CD4-positive, alpha-beta memory T cell (primary cell): ENCODE data around the gene PNKP. TPM values are rescaled to one million over a fixed set of nuclear protein-coding genes. Genes with fewer than 3 reads are reported as not detected.

Experiments
- CTCF ChIA-PET: fragments of 350-600 bp; sonication (Branson Sonifier 250); formaldehyde crosslinking; loops from one replicate; lab custom pipeline; 2021; ENCODE audit warnings: inconsistent platforms; ENCODE audit not compliant: partially characterized antibody; lab: Charles Lee
- POLR2A ChIA-PET: fragments of 350-600 bp; sonication (Branson Sonifier 250); formaldehyde crosslinking; loops from one replicate; lab custom pipeline; 2021; ENCODE audit not compliant: partially characterized antibody; lab: Charles Lee
- DNase-seq, 5 donors: peaks; one replicate each; pipeline versions ENCODE4 v3.0.0 to v3.0.0-alpha.2; 2020 to 2022; ENCODE audit warnings: mixed read lengths in 1 of 5
- H3K27ac ChIP-seq: one replicate; pipeline ENCODE4 v1.7.0; 2013; ENCODE audit warnings: low read depth, low read length
- H3K27me3 ChIP-seq: 2 replicates; pipeline ENCODE4 v1.7.0; 2013; ENCODE audit warnings: mild to moderate bottlenecking, low read length, moderate library complexity; ENCODE audit not compliant: insufficient read depth
- H3K36me3 ChIP-seq: 2 replicates; pipeline ENCODE4 v1.7.0; 2013; ENCODE audit warnings: mild to moderate bottlenecking, low read length, moderate library complexity; ENCODE audit not compliant: insufficient read depth
- H3K4me1 ChIP-seq: 2 replicates; pipeline ENCODE4 v1.7.0; 2013; ENCODE audit warnings: mild to moderate bottlenecking, low read length, moderate library complexity; ENCODE audit not compliant: insufficient read depth
- H3K4me3 ChIP-seq, 2 donors: one replicate each; pipeline ENCODE4 v1.7.0; 2013; ENCODE audit warnings: low read length in 2 of 2, mild to moderate bottlenecking in 1 of 2
- H3K9me3 ChIP-seq, 2 donors: one replicate each; pipeline ENCODE4 v1.7.0; 2013; ENCODE audit warnings: low read length in 2 of 2, control low read depth in 1 of 2; ENCODE audit not compliant: control insufficient read depth in 1 of 2
- H3K27ac Mint-ChIP-seq, 7 donors: one replicate each; pipeline ENCODE4 v1.8.0; 2020 to 2021; ENCODE audit warnings: mixed read lengths in 7 of 7, mild to moderate bottlenecking in 6 of 7, inconsistent platforms in 3 of 7, moderate library complexity in 3 of 7
- H3K27me3 Mint-ChIP-seq, 2 donors: one replicate each; pipeline ENCODE4 v1.8.0; 2020 to 2021; ENCODE audit warnings: mixed read lengths in 2 of 2
- H3K36me3 Mint-ChIP-seq, 2 donors: one replicate each; pipeline ENCODE4 v1.8.0; 2020 to 2021; ENCODE audit warnings: mixed read lengths in 2 of 2, inconsistent platforms in 1 of 2, mild to moderate bottlenecking in 1 of 2
- H3K4me1 Mint-ChIP-seq, 4 donors: one replicate each; pipeline ENCODE4 v1.8.0; 2020 to 2021; ENCODE audit warnings: mixed read lengths in 4 of 4, mild to moderate bottlenecking in 1 of 4
- H3K4me3 Mint-ChIP-seq, 8 donors: one replicate each; pipeline ENCODE4 v1.8.0; 2020 to 2021; ENCODE audit warnings: mixed read lengths in 8 of 8, mild to moderate bottlenecking in 7 of 8, moderate library complexity in 6 of 8, inconsistent platforms in 3 of 8
- H3K9me3 Mint-ChIP-seq, 8 donors: one replicate each; pipeline ENCODE4 v1.8.0; 2020 to 2021; ENCODE audit warnings: mixed read lengths in 8 of 8, mild to moderate bottlenecking in 5 of 8, inconsistent platforms in 3 of 8, moderate library complexity in 1 of 8
- intact Hi-C: fragments of 100-400 bp; cut with micrococcal nuclease; formaldehyde crosslinking; loops from one replicate; pipeline ENCODE4 v1.15.1; 2023
- polyA plus RNA-seq, 2 donors: library from polyadenylated mRNA; unstranded; fragments of 300-500 nt; fragmentation: Illumina TruSeq; gene quantifications; one replicate each; pipeline ENCODE4 v1.2.3, GENCODE V29; 2021
- total RNA-seq, 2 experiments: library from RNA; stranded (reverse); gene quantifications; one replicate each; pipeline ENCODE4 v1.2.3, GENCODE V29; 2021

Gene PNKP
- total and polyA plus RNA-seq, 4 experiments from 2014 or later: 28.9 to 192 (median 103) TPM

DNA sequence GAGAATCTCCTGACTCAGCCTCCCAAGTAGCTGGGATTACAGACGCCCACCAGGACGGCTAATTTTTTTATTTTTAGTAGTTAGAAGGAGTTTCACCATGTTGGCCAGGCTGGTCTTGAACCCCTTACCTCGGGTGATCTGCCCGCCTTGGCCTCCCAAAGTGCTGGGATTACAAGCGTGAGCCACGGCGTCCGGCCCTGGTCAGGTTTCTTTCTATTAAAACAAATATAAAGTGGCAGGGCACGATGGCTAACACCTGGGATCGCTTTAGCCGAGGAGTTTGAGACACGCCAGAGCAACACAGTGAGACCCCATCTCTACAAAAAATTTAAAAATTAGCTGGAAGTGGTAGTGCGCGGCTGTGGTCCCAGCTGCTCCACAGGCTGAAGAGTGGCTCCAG, 50.8 kb downstream of the PNKP start:
- peaks cover 23 to 65% (median 45%) of the 10 kb centered on the region in 4 donors for H3K4me1 Mint-ChIP-seq
- no peaks in the 10 kb centered on the region for H3K9me3 ChIP-seq
- H3K4me3 ChIP-seq: no peak overlapping the region
- intact Hi-C loops: loop anchor here (5.0 kb wide), 1 partner anchor 211 kb away; the partner anchor contains the start of genes VRK3 and ZNF473
- POLR2A ChIA-PET: interaction anchor here (1.3 to 4.3 kb wide), 4 partner anchors 34 to 99 kb away, joined by 4 to 46 read pairs (median 21); partner anchors contain the start of genes AKT1S1, PTOV1 and TBC1D17
- peaks cover 0 to 5% (median 0%) of the 10 kb centered on the region in 8 donors for H3K9me3 Mint-ChIP-seq
- CTCF ChIA-PET: no interaction called here
- peak overlapping the region in 4 of 7 donors; percentile 31 to 100 (median 83) for H3K27ac Mint-ChIP-seq
- H3K36me3 Mint-ChIP-seq: peaks cover 0 to 24% of the 10 kb centered on the region in 2 donors
- H3K4me1 ChIP-seq: peaks cover 43% of the 10 kb centered on the region
- H3K27ac ChIP-seq: peak overlapping the region; percentile 95
- no peak for DNase-seq
- no peak overlapping the region for H3K4me3 Mint-ChIP-seq
- peaks cover 6% of the 10 kb centered on the region for H3K36me3 ChIP-seq
- H3K27me3 Mint-ChIP-seq: no peaks in the 10 kb centered on the region
- no peaks in the 10 kb centered on the region for H3K27me3 ChIP-seq

GRCh38 chr19:49814010-49814409, 53.4 kb downstream of the PNKP start:
- Mint-ChIP-seq H3K9me3 (peaks cover 0 to 5% (median 0%) of the 10 kb centered on the region in 8 donors), H3K27me3 (no peaks in the 10 kb centered on the region), H3K36me3 (peaks cover 0 to 16% of the 10 kb centered on the region in 2 donors), H3K4me3 (peak overlapping the region in 7 of 8 donors; percentile 25 to 97 (median 96)), H3K27ac (peak overlapping the region; percentile 83 to 100 (median 100)), H3K4me1 (peaks cover 19 to 56% (median 39%) of the 10 kb centered on the region in 4 donors)
- no peak for DNase-seq
- H3K36me3 ChIP-seq: no peaks in the 10 kb centered on the region
- intact Hi-C loops: no loop called here
- peak overlapping the region; percentile 98 for H3K27ac ChIP-seq
- H3K4me3 ChIP-seq: no peak overlapping the region
- ChIA-PET POLR2A (interaction anchor here (0.5 to 3.6 kb wide), 14 partner anchors 9 to 942 kb away, joined by 3 to 53 read pairs (median 8); partner anchors contain the start of genes AKT1S1, AP2A1, GYS1 and IL4I1), CTCF (interaction anchor here (1.2 kb wide), 1 partner anchor 54 kb away, joined by 3 read pairs; the partner anchor contains the start of gene PNKP)
- peaks cover 43% of the 10 kb centered on the region for H3K4me1 ChIP-seq
- no peaks in the 10 kb centered on the region for H3K27me3 ChIP-seq
- H3K9me3 ChIP-seq: no peaks in the 10 kb centered on the region

DNA sequence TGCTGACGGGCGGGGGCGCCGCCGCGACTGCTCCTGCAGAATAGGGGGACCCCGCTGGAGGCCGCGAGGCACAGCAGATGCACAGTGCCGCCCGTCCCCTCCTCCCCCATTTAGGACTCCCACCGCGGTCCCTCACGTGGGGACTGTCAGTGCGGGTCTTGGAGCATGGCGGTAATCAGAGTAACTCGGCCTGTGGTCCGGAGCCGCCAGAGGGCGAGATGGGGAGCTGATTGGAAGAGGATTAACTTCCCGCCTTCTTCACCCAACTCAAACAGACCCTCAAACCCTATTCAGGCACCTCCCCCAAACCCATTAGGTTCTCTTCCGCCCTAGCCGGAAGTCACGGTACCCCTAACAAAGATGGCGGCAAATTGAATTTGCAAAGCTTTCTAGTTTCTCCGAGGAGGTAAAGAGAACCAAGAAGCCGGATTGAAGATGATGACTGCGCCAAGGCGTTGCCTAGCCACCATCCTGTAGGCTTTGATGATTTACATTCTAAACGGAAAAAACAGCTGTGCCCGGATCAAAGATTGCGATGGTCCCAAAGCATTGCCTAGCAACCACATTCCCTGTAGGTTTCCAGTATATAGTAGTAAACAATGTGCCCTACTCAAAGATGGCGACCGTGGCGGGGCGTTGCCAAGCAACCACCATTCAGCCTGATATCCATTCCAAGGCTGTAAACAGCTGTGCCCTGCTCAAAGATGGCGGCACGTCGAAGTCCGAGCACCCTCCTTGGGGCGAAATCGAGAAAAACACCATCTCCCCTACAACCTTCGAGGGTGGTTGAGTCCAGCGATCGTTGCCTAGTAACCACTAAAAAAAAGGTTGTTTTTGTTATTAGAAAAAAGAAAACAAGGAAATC, 54.1 kb downstream of the PNKP start, which contains the start of gene FUZ:
TSS of gene FUZ (minus strand) at position 296 of the 865 bp plus-strand sequence. CDS start at position 110, 186 bp downstream.
- intact Hi-C loops: loop anchor here (1.0 kb wide), 5 partner anchors 37 to 96 kb away; partner anchors contain the start of genes AKT1S1 and TBC1D17
- peak within 1 kb of the TSS; percentile 94 to 98 for H3K4me3 ChIP-seq
- POLR2A ChIA-PET: interaction anchor here (0.8 to 3.6 kb wide), 20 partner anchors 8 to 941 kb away, joined by 3 to 53 read pairs (median 4); partner anchors contain the start of genes AKT1S1, ALDH16A1, AP2A1 and GYS1
- peak; percentile 92 to 98 (median 94) for DNase-seq
- Mint-ChIP-seq H3K36me3 (peaks cover 0 to 15% of the 10 kb centered on the region in 2 donors), H3K4me3 (peak within 1 kb of the TSS; percentile 90 to 99 (median 96)), H3K27me3 (no peaks in the 10 kb centered on the region), H3K4me1 (peaks cover 20 to 55% (median 39%) of the 10 kb centered on the region in 4 donors), H3K9me3 (peaks cover 0 to 5% (median 0%) of the 10 kb centered on the region in 8 donors), H3K27ac (peak within 1 kb of the TSS; percentile 99 to 100 (median 100))
- no peaks in the 10 kb centered on the region for H3K27me3 ChIP-seq
- no peaks in the 10 kb centered on the region for H3K36me3 ChIP-seq
- peak within 1 kb of the TSS; percentile 98 for H3K27ac ChIP-seq
- peaks cover 40% of the 10 kb centered on the region for H3K4me1 ChIP-seq
- H3K9me3 ChIP-seq: no peaks in the 10 kb centered on the region
- CTCF ChIA-PET: interaction anchor here (1.0 to 1.2 kb wide), 2 partner anchors 55 to 173 kb away, joined by 3 to 4 read pairs; partner anchors contain the start of genes PNKP and RRAS

DNA sequence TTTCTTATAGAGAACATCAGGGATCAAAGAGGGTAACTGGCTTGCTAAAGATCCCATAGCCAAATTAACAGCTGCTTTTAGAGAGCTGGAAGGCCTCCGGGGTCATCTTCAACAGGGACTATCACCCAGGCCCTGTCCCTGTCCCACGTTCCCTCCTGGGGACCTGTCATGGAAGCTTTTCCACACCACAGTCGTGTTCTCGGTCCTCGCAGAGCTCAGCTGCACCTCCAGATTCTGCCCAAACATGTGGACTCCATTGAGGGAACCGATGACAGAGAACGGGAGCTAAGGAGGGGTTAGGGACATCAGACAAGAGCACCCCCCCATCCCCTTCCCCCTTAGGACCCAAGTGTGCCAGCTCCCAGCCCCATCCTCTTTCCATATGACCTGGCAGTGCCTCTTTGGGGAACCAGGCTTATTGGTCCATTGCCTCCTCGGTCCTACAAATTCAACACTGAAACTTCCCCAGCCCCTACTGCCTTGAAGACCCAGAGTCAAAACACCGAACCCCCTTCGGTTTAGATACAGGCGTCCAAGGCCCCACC, 54.9 kb downstream of the PNKP start:
- ChIA-PET POLR2A (interaction anchor here (0.7 to 3.6 kb wide), 10 partner anchors 16 to 940 kb away, joined by 3 to 53 read pairs (median 12); partner anchors contain the start of genes AKT1S1, AP2A1, NUP62 and PNKP), CTCF (interaction anchor here (1.0 kb wide), 1 partner anchor 172 kb away, joined by 4 read pairs; the partner anchor contains the start of gene RRAS)
- Histone ChIP-seq H3K27me3 (no peaks in the 10 kb centered on the region), H3K4me3 (peak overlapping the region; percentile 94 to 98), H3K27ac (peak overlapping the region; percentile 98), H3K9me3 (no peaks in the 10 kb centered on the region), H3K36me3 (no peaks in the 10 kb centered on the region), H3K4me1 (peaks cover 40% of the 10 kb centered on the region)
- H3K27me3 Mint-ChIP-seq: no peaks in the 10 kb centered on the region
- peak overlapping the region; percentile 90 to 99 (median 96) for H3K4me3 Mint-ChIP-seq
- H3K4me1 Mint-ChIP-seq: peaks cover 20 to 56% (median 40%) of the 10 kb centered on the region in 4 donors
- intact Hi-C loops: no loop called here
- H3K9me3 Mint-ChIP-seq: peaks cover 0 to 4% (median 0%) of the 10 kb centered on the region in 8 donors
- peak overlapping the region; percentile 99 to 100 (median 100) for H3K27ac Mint-ChIP-seq
- DNase-seq: no peak
- peaks cover 0 to 13% of the 10 kb centered on the region in 2 donors for H3K36me3 Mint-ChIP-seq

- intact Hi-C loops: no loop called here
- Histone ChIP-seq H3K4me1 (peaks cover 31% of the 10 kb centered on the region), H3K9me3 (no peaks in the 10 kb centered on the region), H3K27ac (no peak overlapping the region), H3K36me3 (no peaks in the 10 kb centered on the region), H3K4me3 (no peak overlapping the region), H3K27me3 (no peaks in the 10 kb centered on the region)
- H3K4me1 Mint-ChIP-seq: peaks cover 16 to 50% (median 35%) of the 10 kb centered on the region in 4 donors
- peak overlapping the region in 4 of 7 donors; percentile 24 to 75 (median 50) for H3K27ac Mint-ChIP-seq
- H3K36me3 Mint-ChIP-seq: peaks cover 2 to 10% of the 10 kb centered on the region in 2 donors
- ChIA-PET POLR2A (interaction anchor here (1.2 to 3.6 kb wide), 4 partner anchors 39 to 94 kb away, joined by 5 to 37 read pairs (median 22); partner anchors contain the start of genes AKT1S1, AP2A1, PTOV1 and TBC1D17), CTCF (interaction anchor here (1.8 kb wide), 1 partner anchor 94 kb away, joined by 7 read pairs; no protein-coding TSS in a partner anchor)
- no peaks in the 10 kb centered on the region for H3K9me3 Mint-ChIP-seq
- H3K4me3 Mint-ChIP-seq: peak overlapping the region in 4 of 8 donors; percentile 32 to 90 (median 54)
- DNase-seq: no peak
- H3K27me3 Mint-ChIP-seq: no peaks in the 10 kb centered on the region
These were observed 56.0 kb downstream of the PNKP start for GRCh38 chr19:49811328-49811727.
